CD4-positive, alpha-beta T cell treated with Interleukin-17A for 4 hours (primary cell): ENCODE data around the gene DCC.

Experiments used
- DNase-seq: peaks from one replicate; pipeline ENCODE4 v3.0.0-alpha.2; 2020; ENCODE audit warnings: mixed read lengths

Gene DCC, protein sequence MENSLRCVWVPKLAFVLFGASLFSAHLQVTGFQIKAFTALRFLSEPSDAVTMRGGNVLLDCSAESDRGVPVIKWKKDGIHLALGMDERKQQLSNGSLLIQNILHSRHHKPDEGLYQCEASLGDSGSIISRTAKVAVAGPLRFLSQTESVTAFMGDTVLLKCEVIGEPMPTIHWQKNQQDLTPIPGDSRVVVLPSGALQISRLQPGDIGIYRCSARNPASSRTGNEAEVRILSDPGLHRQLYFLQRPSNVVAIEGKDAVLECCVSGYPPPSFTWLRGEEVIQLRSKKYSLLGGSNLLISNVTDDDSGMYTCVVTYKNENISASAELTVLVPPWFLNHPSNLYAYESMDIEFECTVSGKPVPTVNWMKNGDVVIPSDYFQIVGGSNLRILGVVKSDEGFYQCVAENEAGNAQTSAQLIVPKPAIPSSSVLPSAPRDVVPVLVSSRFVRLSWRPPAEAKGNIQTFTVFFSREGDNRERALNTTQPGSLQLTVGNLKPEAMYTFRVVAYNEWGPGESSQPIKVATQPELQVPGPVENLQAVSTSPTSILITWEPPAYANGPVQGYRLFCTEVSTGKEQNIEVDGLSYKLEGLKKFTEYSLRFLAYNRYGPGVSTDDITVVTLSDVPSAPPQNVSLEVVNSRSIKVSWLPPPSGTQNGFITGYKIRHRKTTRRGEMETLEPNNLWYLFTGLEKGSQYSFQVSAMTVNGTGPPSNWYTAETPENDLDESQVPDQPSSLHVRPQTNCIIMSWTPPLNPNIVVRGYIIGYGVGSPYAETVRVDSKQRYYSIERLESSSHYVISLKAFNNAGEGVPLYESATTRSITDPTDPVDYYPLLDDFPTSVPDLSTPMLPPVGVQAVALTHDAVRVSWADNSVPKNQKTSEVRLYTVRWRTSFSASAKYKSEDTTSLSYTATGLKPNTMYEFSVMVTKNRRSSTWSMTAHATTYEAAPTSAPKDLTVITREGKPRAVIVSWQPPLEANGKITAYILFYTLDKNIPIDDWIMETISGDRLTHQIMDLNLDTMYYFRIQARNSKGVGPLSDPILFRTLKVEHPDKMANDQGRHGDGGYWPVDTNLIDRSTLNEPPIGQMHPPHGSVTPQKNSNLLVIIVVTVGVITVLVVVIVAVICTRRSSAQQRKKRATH (N-terminal part only)

DNA sequence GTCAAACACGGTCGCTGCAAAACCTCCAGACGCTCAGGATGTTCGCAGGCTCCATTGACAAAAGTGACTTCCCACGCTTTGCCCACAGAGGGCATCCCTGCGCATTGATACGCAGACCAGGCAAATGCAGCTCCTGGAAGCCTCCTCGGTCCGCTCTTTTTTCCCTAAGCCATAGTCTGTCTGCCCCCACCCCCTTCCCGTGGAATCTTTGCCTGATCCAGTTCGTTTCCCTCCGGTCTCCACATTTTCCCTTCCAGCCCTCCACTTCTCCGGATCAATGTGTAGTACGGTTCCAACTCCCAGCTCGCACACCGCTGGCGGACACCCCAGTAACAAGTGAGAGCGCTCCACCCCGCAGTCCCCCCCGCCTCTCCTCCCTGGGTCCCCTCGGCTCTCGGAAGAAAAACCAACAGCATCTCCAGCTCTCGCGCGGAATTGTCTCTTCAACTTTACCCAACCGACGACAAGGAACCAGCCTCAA is at the start of gene DCC:
DCC (plus strand) TSS at position 307 of the 481 bp plus-strand sequence. CDS start 591 bp downstream, outside the sequence.
- no peak for DNase-seq

DNA sequence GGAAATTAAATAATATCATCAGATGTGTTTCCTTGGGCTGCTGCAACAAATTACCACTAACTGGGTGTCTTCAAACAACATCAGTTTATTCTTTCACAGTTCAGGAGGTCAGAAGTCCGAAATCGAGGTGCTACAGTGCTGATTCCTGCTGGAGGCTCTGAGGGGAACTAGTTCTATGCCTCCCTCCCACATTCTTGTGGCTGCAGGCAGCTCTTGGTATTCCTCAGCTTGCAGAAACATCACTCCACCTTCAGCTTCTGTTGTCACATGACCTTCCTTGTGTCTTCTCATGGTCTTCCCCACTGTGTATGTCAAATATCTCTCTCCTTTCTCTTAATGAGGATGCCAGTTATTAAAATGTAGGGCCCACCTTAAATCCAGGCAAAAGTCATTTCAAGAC is 29.3 kb upstream of the DCC start:
- DNase-seq: no peak

DNA sequence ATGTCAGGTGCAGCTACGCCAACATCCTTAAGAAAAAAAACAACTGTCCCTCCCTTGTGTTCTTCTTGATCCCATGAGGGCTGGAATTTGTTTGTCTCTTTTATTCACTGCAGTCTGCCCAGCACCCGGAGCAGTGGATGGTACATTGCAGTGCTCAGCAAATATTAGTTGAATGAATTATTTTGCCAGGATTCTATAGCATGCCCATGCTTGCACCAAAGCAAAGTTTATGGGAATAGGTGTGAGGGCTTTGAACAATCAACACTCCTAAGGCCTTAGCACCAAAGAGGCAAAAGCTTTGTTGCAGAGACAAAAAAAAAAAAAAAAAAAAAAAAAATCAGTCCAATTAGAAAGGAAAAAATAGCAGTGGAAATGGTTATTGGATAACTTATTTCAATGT is 28.7 kb upstream of the DCC start:
- DNase-seq: no peak

DNA sequence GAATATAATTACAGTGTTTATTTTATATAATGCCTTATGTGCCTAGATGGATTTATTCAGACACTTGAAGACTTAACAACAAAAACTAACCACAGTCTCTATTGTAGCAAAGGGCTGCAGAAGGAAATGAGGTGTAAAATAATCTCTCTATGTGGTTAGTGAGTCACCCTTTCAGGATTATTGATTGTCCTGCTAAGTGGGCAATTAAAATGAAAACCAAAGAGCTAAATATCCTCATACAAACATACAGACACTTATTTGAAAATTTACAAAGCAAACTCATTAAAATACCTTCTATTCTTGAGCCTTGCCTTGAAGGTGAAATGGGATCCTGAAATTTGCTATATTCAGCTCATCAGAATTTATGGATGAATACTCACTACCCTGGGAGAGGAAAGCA is 27.7 kb upstream of the DCC start:
- no peak for DNase-seq

DNA sequence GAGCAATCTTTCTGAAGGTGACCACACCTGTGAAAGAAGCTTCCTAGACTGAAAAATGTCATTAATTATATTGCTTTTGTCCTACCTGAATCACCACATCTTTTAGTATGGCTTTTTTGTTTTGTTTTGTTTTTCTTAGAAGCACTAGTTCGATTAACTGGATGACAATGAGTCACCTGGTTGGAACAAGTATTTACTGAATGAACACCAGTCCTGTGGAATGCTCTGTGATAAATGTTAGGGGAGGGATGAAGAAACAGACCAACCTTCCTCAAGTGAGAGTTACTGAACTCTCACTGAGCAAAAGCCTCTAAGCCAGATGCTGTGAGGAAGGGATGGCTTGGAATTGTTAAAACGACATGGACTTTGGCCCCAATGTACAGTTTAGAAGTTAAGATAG is 26.8 kb upstream of the DCC start:
- DNase-seq: no peak

DNA sequence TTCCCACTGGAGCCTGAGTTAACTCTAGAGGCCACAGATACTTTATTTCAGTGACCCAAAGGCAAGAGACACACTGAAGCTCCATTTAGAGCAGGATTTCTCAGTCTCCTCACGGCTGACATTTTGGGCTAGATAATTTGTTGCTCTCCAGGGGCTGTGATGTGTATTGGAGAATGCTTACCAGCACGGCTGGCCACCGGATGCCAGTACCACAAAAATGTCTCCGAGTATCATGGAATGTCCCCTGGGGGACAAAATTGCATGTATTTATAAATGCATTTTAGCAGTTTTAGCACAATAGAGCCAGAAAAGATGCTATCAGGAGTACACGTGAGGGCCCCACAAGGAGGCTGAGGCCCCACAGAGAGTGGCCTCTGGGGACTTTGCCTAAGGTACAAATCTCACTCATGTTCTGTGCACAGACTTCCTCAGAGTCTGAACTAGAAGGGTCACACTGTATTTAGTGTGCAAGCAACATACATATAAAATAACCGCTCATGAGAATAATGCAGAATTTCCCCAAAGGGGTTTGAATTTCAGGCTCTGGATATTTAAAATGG is 20.5 kb upstream of the DCC start:
- DNase-seq: no peak

DNA sequence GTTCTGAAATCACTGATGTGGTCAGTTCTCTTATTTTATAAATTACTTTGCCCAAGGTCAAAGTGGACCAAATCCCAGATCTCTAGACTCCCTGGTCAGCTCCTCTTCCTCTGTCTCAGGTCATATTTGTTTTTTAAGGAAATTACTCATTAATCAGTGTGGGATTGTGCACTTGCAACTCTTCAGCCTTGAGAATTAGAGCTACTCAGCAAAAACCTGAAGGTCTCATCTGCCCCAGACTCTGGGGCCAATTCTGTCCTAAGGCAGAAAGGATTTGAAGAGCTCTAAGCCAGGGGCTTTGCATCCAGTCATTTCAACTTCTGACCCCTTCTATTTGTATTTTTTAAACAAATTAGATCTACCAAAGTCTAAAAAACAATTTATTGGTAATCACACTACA is 17.7 kb upstream of the DCC start:
- DNase-seq: no peak

DNA sequence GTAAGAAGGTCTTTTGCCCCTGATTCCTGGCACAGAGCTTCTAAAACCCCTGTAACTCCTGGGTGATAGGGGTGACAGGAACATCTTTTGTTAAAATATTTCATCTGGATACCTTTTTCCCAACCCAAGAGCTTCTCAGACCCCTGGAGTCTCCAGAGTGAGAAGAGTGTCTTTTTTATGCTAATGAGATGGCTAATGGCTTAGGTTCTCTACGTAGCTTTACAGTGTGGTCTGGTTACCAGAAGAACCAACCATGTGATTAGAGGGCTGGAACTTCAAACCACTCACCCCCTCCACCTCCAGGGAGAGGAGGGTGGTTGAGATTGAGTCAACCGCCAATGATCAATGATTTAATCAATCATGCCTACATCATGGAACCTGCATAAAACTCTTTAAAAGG is 16.2 kb upstream of the DCC start:
- no peak for DNase-seq

DNA sequence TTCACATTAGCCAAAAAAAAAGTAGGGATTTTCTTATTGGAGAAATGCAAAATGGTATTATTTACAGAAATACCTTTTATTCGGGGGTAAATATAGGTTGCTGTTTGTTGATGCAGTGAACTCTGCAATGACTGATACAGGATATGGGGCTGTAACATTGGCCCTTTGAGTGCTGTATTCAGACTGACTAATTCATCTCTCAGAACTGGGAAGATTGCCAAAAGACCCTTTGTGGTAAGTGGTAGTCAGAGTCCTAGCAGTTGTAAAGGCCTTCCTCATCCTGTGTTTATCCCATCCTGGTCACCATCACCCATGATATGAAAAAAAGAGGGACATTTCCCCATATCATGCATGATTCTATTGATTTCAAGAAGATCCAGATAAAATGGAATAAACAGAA is 14.0 kb upstream of the DCC start:
- no peak for DNase-seq

DNA sequence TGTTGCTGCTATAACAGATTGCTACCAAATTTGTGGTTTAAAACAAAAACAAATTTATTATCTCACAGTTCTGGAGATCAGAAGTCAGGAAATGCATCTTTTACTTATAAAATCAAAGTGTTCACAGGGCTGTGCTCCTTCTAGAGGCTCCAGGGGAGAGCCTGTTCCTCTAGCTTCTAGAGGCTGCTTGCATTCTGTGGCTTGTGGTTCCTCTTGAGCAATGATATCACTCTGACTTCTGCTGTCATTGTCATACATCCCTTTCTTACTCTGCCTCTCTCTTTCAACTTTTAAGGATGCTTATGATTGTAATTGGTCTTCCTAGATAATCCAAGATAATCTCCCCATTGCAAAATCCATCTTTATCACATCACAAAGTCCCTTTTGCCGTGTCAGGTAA is 6.1 kb upstream of the DCC start:
- no peak for DNase-seq

DNA sequence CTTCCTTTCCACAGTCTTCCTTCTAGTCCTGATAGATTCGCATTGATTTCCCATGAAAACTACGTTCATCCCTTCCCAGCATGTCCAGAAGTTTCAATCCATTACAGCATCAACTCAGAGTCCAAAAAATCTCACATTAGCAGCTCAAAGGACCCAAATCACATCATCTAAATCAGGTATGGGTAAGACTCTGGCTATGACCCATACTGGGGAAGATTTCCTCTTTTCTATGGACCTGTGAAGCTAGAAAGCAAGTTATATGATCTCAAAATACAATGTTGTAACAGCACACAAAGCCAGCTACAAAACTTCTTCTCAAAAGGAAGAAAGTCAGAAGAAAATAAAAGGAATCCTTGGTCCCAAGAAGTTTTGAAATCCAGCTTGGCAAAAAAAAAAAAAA is 5.7 kb upstream of the DCC start:
- no peak for DNase-seq

DNA sequence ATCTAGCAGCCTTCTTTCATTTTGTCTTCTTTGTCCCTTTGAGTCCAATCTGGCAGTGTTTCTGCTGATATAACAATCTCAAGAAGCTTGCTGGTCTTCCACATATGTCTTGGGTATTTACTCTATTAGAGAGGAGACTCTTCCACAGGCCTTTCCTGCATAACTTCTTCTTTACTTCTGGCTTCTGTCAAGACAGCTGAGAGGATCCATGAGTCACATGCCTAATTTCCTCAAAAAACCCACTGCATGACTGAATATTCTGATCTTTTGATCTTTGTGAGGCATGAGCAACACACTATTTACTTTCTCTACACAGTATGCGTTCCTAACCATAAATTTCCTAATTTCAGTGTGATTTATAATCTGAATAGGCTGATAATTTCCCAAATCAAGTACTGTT is 5.1 kb upstream of the DCC start:
- no peak for DNase-seq

DNA sequence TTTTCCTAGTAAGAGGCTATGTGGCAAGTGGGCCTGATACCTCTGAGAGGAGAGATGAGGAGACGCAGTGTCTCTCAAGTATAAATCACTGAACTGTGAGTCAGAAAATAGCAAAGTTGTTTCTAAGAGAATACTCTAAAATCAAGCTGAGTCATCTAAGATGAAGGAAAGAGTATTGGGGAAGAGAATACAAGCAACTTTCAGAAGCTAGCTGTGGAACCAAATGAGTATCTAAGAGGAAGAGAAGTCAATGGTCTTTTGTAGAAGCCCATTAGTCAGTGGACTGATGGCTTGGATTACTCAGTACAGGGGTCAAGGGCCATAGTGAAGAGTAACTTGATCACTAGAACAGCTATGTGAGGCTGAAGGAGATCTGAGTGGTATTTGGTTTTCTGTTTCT is 2.7 kb upstream of the DCC start:
- no peak for DNase-seq

DNA sequence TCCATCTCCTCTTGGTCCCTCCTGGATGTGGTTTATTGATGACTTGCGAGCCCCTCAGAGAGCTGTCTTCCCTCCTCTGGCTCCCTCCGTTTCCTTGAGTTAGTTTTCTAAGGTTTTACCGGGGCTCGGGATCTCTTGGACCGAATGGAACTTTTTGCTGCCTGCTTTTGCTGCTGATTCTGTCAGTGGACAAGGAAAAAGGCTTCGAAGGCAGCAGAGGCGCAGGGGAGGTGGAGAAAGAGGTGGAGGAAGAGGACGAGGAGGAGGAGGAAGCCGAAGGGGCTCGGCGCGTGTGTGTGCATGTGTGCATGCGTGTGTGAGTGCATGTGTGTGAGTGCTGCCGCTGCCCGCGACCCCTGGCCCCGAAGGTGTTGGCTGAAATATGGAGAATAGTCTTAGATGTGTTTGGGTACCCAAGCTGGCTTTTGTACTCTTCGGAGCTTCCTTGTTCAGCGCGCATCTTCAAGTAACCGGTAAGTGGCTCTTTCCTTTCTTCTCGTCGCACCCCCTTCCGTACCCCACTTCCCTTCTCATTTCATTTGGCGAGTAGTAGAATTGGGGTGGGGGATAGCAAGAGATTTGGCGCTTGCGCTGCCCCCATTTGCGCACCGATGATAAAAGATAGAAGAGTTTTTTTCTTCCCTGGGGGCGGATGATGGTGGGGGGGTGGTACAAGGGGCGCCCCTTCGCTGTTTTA is 557 bp downstream of the DCC start:
- DNase-seq: no peak

DNA sequence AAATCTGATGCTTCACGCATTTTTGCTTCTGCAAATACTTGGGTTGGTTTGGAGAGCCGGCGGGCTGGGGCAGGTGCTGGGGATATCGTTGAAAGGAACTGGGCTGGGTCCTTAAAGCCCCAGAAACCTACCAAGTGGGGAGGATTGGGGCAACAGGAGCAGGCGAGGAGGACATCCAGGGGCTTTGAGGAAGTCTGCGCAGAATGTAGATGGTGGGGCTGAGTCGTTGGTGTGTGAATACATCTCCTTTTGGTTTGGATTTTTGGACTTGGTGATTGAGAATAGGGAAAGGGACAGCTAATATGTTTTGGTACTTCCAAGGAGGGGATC is 1.1 kb downstream of the DCC start:
- DNase-seq: no peak

DNA sequence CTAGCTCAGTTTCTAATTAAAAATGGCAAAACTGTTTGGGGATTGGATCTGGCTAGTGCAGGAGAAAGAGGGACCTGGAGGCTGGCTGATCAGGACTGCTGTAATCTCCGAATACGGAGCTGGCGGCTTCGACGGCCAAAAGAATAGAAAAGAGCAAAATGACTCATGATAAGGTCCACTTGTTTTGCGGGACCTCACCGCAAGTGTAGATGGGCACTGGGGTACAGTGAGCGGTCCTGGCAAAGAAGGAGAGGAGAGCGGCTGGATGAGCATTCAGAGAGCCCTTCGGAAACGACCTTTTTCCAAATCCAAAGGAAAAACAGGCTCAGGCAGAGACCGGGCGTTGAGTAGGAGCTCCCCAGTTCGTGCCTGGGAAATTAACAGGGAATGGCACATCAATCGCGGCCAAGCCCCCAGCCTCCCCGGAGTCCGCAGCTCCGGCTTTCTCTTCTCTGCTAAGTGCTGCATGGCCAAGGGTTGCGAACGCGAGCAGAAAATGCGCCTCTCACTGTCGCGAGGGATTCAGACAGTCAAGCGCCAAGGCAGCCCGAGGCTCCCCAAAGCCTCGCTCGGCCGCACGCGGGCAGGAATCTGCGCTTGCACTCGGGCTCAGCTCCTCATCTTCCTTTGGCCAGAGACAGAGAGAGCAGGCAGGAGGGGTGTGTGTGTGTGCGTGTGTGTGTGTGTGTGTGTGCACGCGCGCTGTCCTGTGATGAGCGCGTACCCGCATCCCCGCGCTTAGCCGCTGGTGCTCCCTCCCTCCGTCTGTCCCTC is 1.8 kb downstream of the DCC start:
- no peak for DNase-seq

DNA sequence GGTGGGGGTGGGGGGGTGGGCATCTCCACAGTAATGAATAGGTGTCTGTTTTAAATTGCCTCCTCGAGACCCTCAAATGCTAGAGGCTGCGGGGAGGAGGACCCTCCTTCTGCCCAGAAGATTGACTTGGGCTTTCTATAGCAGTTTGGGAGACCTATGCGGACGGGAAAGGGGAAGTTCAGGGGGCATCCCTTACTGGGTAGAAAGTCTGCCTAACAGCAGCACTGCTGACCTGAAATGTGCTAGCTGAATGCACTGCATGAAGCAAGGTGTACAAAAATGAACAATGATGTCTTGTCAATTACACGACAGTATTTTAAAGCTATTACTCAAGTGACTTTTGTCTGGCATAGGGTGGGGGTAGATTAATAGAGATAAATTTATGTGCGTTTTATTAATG is 2.5 kb downstream of the DCC start:
- DNase-seq: no peak

DNA sequence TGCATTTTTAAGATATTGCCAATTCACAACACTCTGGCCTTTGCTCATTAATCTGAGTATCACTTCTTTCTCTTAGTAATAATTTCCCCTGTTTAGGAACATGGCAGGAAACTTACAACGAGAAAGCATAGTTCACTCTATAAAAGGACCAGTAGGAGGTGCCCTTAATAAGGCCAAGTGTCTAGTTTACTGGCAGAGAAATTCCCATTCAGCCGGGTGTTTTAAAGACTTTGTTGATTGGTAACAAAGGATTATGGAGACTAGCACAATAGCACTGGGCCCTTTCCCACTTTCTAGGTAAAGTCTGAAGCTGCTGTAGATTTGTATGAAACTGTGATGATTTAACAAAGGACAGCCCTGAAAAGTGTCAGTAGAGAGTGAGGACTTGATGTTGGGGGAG is 3.1 kb downstream of the DCC start:
- no peak for DNase-seq

DNA sequence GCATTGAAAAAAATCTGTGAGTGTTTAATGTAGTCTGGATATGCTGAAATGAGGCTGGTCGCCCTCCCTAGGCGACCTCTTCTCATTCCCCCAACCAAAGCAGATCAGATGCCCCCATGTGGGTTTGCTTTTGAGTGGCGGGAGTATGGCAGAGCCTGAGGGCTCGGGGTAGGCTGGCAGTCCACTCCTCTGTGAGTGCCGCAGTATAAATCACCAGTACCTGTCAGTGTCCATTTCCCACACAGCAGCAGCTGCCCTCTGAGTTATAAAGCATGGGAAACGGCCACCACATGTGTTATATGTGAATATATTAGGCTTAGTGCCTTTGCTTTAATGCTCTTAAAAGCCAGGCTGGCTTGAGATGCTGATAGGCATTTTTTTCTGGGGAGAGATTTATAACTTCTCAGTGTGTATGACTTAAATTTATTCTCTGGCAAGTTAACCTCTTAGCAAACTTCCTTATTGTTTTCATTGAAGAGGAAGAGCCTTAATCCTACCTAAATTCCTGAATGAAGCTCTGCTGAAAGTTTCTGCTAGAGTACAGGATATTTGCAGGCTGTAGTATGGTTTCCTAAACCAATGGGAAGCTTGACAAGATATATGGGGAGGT is 3.8 kb downstream of the DCC start:
- DNase-seq: no peak

DNA sequence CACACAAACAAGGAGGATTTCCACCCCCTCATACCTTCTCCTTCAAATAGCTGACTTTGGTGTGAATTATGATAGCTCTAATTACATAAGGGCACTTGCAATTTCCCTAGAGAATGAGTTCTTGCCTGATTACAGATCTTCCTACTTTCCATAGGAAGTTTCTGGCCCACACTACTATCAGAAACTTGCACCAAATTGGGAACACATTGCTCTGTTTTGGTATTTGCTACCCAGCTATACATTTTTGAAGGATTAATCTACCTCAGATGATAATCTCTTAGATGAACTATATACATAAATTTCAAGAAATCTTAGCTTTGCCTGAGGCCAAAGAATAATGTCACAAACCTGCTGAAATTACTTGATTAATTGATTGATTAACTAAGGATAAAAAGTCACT is 4.9 kb downstream of the DCC start:
- no peak for DNase-seq

DNA sequence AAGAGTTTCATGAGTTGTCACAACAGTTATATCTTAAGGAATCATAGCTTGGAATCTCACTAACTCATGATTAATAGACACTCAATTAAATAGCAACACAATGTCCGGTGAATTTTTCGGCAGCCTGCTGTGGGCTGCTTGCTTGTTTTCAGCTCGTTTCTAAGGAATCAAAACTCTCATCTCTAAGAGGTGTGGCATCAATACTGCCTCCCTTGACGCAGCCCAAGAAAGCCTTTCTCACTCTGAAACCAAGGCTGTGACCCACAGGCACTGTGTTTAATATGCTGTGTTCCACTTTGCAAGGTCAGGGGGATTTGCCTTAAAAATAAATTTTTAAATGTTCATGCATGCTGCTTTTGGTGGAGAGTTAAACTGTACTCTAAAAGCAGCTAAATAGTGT is 5.4 kb downstream of the DCC start:
- DNase-seq: no peak
